ENCODE results near the gene PNMA1.

Gene PNMA1

GRCh38 chr14:73744874-73745529 is 30.8 kb upstream of the PNMA1 start:
- no peak for DNase-seq (ENCODE audit: low spot score)
- Histone ChIP-seq H3K27ac (peak overlapping the region in 1 of 2 donors; percentile 95), H3K4me3 (no peak overlapping the region)
- TF ChIP-seq CTCF (IDR thresholded peaks at IDR 0.05), result no peak

- peak overlapping the region in 1 of 2 donors; percentile 95 for H3K27ac ChIP-seq
Measured at GRCh38 chr14:73744175-73744867, 30.1 kb upstream of the PNMA1 start.

GRCh38 chr14:73743431-73743931 is 29.3 kb upstream of the PNMA1 start:
- Histone ChIP-seq H3K27ac (peak overlapping the region in 1 of 2 donors; percentile 95), H3K4me3 (peak overlapping the region; percentile 6)
- peak; percentile 74 for DNase-seq (ENCODE audit: low spot score)
- no peak for TF ChIP-seq CTCF (IDR thresholded peaks at IDR 0.05)

More at GRCh38 chr14:73744175-73744867, 30.1 kb upstream of the PNMA1 start:
- DNase-seq (ENCODE audit: low spot score), result peak; percentile 52
- peak overlapping the region; percentile 4 for H3K4me3 ChIP-seq
- TF ChIP-seq CTCF (IDR thresholded peaks at IDR 0.05), result no peak

GRCh38 chr14:73742520-73743238 is 28.5 kb upstream of the PNMA1 start:
- peak overlapping the region; percentile 78 to 95 for H3K27ac ChIP-seq
- peak overlapping the region; percentile 65 for H3K4me3 ChIP-seq
- TF ChIP-seq CTCF (IDR thresholded peaks at IDR 0.05), result no peak
- DNase-seq (ENCODE audit: low spot score), result peak; percentile 73

- Histone ChIP-seq H3K4me3 (peak overlapping the region; percentile 65), H3K27ac (peak overlapping the region; percentile 78 to 95)
- no peak for DNase-seq (ENCODE audit: low spot score)
- no peak for TF ChIP-seq CTCF (IDR thresholded peaks at IDR 0.05)
Measured at GRCh38 chr14:73741876-73742519, 27.8 kb upstream of the PNMA1 start.

GRCh38 chr14:73741386-73741875 is 27.2 kb upstream of the PNMA1 start:
- DNase-seq (ENCODE audit: low spot score), result no peak
- peak overlapping the region; percentile 65 for H3K4me3 ChIP-seq
- H3K27ac ChIP-seq, result peak overlapping the region; percentile 78 to 95
- no peak for TF ChIP-seq CTCF (IDR thresholded peaks at IDR 0.05)

Data from coronary artery (tissue), 2 donors.